AG09319 (cell line): ENCODE results near the gene CNOT8.

Experiments used
- DNase-seq: peaks from one replicate; pipeline ENCODE4 v3.0.0-alpha.2; 2010; ENCODE audit warnings: low read depth; ENCODE audit errors: extremely low read depth
- CTCF ChIP-seq: IDR thresholded peaks from 2 replicates; pipeline ENCODE4 v1.5.1; 2011; ENCODE audit warnings: low read depth, mild to moderate bottlenecking, inconsistent platforms, low read length, moderate library complexity

Gene CNOT8

DNA sequence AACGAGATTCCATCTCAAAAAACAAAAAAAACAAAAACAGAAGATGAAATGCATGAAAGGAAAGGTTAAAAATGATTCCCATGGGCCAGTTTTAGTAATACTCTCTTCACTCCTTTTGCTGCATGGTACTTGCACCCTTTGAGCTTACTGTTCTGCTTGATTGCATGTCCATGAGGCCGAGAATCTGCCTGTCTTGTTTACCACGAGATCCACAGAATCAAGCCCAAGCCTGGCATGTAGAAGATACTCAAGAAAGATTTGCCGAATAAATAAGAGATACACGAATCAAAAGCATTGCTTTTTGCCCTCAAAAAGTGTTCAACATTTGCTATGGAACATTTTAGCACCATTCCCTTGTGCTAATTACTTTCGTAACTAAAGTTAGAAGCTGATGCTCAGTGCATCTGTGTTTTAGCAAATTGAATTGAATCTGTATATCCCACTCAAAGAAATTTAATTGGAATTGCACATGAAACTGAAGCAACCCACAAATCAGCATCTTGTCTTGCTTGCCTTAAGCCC, 9.1 kb upstream of the CNOT8 start:
- DNase-seq: no peak
- TF ChIP-seq CTCF: no peak

- DNase-seq: no peak
- peak; percentile 24 for TF ChIP-seq CTCF
Measured at GRCh38 chr5:154849791-154850201, 8.6 kb upstream of the CNOT8 start.

DNA sequence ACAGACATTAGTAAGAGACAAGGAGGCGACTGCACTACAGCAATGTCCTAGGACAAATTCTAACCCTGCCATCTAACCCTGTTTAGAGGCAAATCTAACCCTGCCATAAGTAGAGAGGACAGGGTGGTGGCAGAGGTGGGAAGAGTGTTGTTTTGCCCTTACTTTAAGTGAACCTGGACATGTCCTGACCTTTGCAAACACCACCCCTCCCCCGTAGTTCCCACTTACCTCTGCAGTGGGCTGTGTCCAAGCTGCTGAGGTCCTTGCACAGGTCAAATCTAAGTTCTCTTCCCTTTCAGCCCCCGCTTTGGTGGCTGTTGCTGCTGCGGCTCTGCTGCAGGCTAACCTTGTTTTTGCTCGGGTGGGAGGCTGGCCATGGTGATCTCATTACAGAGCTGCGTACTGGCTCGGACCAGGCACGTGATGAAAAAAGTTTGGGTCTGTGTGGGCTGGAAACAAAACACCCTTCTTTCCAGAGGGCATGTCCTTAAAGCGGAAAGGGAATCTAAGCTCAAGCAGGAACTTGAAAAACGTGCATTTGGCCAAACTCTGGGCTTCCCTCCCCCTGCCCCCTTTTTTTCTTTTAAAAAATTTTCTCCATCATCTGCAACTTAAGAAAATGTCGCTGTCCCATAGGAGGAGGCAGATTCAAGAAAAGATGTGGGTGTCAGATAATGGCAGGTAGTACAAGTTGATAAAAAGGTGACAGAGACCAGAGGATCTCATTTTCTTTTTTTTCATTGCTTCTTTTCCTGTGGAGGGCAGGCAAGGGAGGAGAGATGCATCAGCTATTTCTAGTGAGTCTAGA, 8.0 kb upstream of the CNOT8 start, which contains the start of gene FAXDC2:
TSS of gene FAXDC2 (minus strand) at position 349 of the 808 bp plus-strand sequence. CDS start 12,425 bp downstream, outside the sequence.
- TF ChIP-seq CTCF: no peak
- peak; percentile 56 for DNase-seq

DNA sequence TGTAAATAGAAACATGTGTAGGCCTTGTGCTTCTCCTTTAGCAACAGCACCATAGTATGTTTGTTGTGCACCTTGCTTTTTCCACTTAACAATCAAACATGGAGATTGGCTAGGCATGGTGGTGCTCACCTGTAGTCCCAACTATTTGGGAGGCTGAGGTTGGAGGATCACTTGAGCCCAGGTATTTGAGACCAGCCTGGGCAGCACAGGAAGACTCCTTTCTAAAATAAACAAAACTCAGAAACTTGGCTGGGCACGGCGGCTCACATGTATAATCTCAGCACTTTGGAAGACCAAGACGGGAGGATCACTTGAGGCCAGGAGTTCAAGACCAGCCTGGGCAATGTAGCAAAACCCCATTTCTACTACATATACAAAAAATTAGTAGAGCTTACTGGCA, 7.1 kb upstream of the CNOT8 start:
- no peak for TF ChIP-seq CTCF
- DNase-seq: no peak

DNA sequence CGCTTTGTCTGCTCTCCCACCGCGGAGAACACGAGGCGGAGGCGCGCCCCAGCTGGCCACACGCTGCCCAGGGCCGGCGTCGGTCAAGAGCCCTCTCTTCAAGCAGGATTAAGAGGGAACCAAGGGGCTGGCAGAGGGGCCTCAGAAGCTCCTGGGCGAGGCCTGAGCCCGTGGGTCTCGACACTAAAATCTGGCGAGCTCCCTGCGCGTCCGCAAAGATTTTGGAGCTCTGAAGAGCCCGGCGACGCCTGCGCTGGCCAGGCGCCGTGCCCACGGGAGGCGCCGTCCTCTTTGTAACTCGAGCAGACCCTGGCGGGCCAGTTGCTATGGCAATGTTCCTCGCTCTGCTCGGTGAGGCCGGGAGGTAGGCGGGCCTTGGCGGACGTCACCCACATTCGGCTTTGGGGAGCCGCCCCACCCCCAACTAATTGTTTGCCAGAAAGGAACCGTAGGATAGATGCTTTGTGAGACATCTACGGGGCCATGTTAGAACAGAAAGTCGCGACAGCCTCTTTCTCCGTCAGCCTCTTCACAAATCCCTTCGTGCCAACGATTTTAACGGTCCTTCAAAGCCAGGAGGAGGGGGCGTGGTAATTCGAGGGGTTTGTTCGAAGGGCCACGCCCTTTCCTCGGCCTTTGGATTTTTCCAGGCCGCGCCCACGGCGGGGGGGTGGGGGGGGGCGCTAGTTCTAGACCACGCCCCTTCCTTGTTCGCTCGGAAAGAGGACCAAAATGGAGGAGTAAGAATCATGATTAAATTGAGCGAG, 714 bp upstream of the CNOT8 start:
- DNase-seq: peak; percentile 93
- no peak for TF ChIP-seq CTCF

- no peak for TF ChIP-seq CTCF
- DNase-seq: no peak
Measured at GRCh38 chr5:154858972-154859871, 795 bp downstream of the CNOT8 start.
